Endothelial cell of umbilical vein (primary cell): Measurements from ENCODE around the gene RAB17. TPM values are rescaled to one million over a fixed set of nuclear protein-coding genes. Genes with fewer than 3 reads are reported as not detected.
A peak's percentile ranks its signal among the peaks of the same experiment; 100 is the strongest.

Experiments used
- BruUV-seq: library from RNA; stranded (reverse); fragments of 400-500 nt; replicated peaks from 2 replicates; lab custom pipeline; 2021; lab: Mats Ljungman, UMichigan
- CTCF ChIA-PET: fragments of 300-600, 350-600 bp; sonication (Branson Sonifier 250); formaldehyde crosslinking; loops from one replicate; lab custom pipeline; 2021; ENCODE audit warnings: antibody characterized with exemption, inconsistent platforms; lab: Charles Lee
- POLR2A ChIA-PET: fragments of 300-600, 350-600 bp; sonication (Branson Sonifier 250); formaldehyde crosslinking; loops from one replicate; lab custom pipeline; 2021; ENCODE audit warnings: antibody characterized with exemption, inconsistent platforms; lab: Charles Lee
- DNase-seq: peaks from one replicate; pipeline ENCODE4 v3.0.0-alpha.2; 2011; ENCODE audit warnings: low read depth, low spot score
- FAIRE-seq: peaks from 2 replicates; lab custom pipeline; 2011; peaks lifted over from hg19 to GRCh38; lab: Jason Lieb, UNC
- H2AFZ ChIP-seq: 2 replicates; pipeline ENCODE4 v1.6.0; 2012; ENCODE audit warnings: low read depth, low read length, control low read depth, inconsistent platforms
- H3K27ac ChIP-seq: 2 replicates; pipeline ENCODE4 v1.5.1; 2011; ENCODE audit warnings: low read depth, mild to moderate bottlenecking, control low read depth, low read length, moderate library complexity; ENCODE audit not compliant: insufficient read depth
- H3K27me3 ChIP-seq, 2 experiments: 2 replicates each; pipeline versions ENCODE4 v1.6.0 to v1.6.1; 2011; ENCODE audit warnings: low read length in 2 of 2, mixed read lengths in 1 of 2; ENCODE audit not compliant: control insufficient read depth in 2 of 2, insufficient read depth in 2 of 2
- H3K36me3 ChIP-seq, 2 experiments: 2 replicates in 1 of 2; 3 replicates in 1 of 2; pipeline ENCODE4 v1.5.1; 2011; ENCODE audit warnings: low read length in 2 of 2, mild to moderate bottlenecking in 1 of 2, moderate library complexity in 1 of 2; ENCODE audit not compliant: control insufficient read depth in 2 of 2, insufficient read depth in 2 of 2; ENCODE audit errors: extremely low read depth in 1 of 2
- H3K4me1 ChIP-seq: 3 replicates; pipeline ENCODE4 v1.5.1; 2011; ENCODE audit warnings: mild to moderate bottlenecking, low read length; ENCODE audit not compliant: control insufficient read depth, insufficient read depth; ENCODE audit errors: extremely low read depth
- H3K4me2 ChIP-seq: 2 replicates; pipeline ENCODE4 v1.6.1; 2011; ENCODE audit warnings: low read length, control low read depth, mixed read lengths; ENCODE audit not compliant: insufficient read depth
- H3K4me3 ChIP-seq, 3 experiments: fragments of 200-600 bp in 1 of 3; sonication (generic), shearing (Covaris generic) in 1 of 3; replicated peaks in 1 of 3; 2 replicates each; pipeline ENCODE4 v1.5.1; 2011 to 2016; ENCODE audit warnings: control low read depth in 3 of 3, low read length in 3 of 3, mild to moderate bottlenecking in 2 of 3, inconsistent platforms in 1 of 3, low read depth in 1 of 3, moderate library complexity in 1 of 3; ENCODE audit not compliant: insufficient read depth in 1 of 3
- H3K79me2 ChIP-seq: 2 replicates; pipeline ENCODE4 v1.6.0; 2012; ENCODE audit warnings: low read length, inconsistent platforms; ENCODE audit not compliant: control insufficient read depth, insufficient read depth
- H3K9ac ChIP-seq: replicated peaks from 2 replicates; pipeline ENCODE3; 2011; ENCODE audit warnings: low read length, control low read depth; ENCODE audit not compliant: insufficient read depth; ENCODE audit errors: extremely low read depth
- H3K9me1 ChIP-seq: replicated peaks from 3 replicates; pipeline ENCODE4 v1.6.0; 2011; ENCODE audit warnings: mild to moderate bottlenecking, low read length; ENCODE audit not compliant: control insufficient read depth, insufficient read depth; ENCODE audit errors: extremely low read depth
- H3K9me3 ChIP-seq: replicated peaks from 2 replicates; pipeline ENCODE4 v1.5.1; 2012; ENCODE audit warnings: low read length, inconsistent platforms; ENCODE audit not compliant: control insufficient read depth, insufficient read depth
- H4K20me1 ChIP-seq: replicated peaks from 2 replicates; pipeline ENCODE3; 2011; ENCODE audit warnings: mild to moderate bottlenecking, low read length; ENCODE audit not compliant: control insufficient read depth, insufficient read depth; ENCODE audit errors: extremely low read depth
- EZH2 ChIP-seq: IDR thresholded peaks from 2 replicates; pipeline ENCODE4 v1.6.1; 2012; ENCODE audit warnings: borderline replicate concordance, low read depth, mild to moderate bottlenecking, moderate library complexity, low read length, inconsistent platforms; ENCODE audit not compliant: severe bottlenecking
- FOS ChIP-seq: IDR thresholded peaks from 2 replicates; pipeline ENCODE4 v1.6.1; 2011; ENCODE audit warnings: mild to moderate bottlenecking, low read length, moderate library complexity, borderline replicate concordance; ENCODE audit not compliant: insufficient read depth
- GATA2 ChIP-seq: IDR thresholded peaks from 2 replicates; pipeline ENCODE4 v1.7.0; 2011; ENCODE audit warnings: low read depth, mild to moderate bottlenecking, moderate library complexity, mixed read lengths, low read length; ENCODE audit not compliant: insufficient read length, insufficient read depth
- JUN ChIP-seq: IDR thresholded peaks from 2 replicates; pipeline ENCODE4 v1.6.1; 2011; ENCODE audit warnings: borderline replicate concordance, low read depth; ENCODE audit not compliant: insufficient read length, insufficient read depth
- MYC ChIP-seq: IDR thresholded peaks from one replicate; pipeline ENCODE4 v1.6.1; 2011; ENCODE audit warnings: mild to moderate bottlenecking, low read depth, low read length
- POLR2A ChIP-seq: IDR thresholded peaks from 2 replicates; pipeline ENCODE4 v1.6.1; 2012; ENCODE audit warnings: low read depth, mild to moderate bottlenecking, control low read depth, low read length
- dilution Hi-C: fragments of 300-500 bp; cut with MboI; formaldehyde crosslinking; loops from one replicate; pipeline ENCODE4 v1.15.0; 2019; ENCODE audit warnings: low sequenced_read_pairs; ENCODE audit not compliant: extremely low pct_ligation_motif_present
- intact Hi-C: fragments of 100-400 bp; cut with micrococcal nuclease; formaldehyde crosslinking; loops from one replicate; pipeline ENCODE4 v1.10.0; 2022
- polyA plus RNA-seq, 4 experiments: library from polyadenylated mRNA; depleted of rRNA in 3 of 4; stranded (reverse) in 3 of 4; unstranded in 1 of 4; fragments of >200 nt; gene quantifications; 2 replicates each; pipeline versions ENCODE4 v1.2.1 to v1.2.3, GENCODE V29; 2011 to 2012; ENCODE audit warnings: missing spikeins in 1 of 4
- total RNA-seq: library from RNA; stranded (reverse); gene quantifications from 2 replicates; pipeline ENCODE4 v1.2.3, GENCODE V29; 2021

RAB17 gene
- total and polyA plus RNA-seq, 2 donors (not counting 3 experiments of a cell fraction or from before 2014, with no cell fraction given) = 0.41 to 0.77 TPM

DNA sequence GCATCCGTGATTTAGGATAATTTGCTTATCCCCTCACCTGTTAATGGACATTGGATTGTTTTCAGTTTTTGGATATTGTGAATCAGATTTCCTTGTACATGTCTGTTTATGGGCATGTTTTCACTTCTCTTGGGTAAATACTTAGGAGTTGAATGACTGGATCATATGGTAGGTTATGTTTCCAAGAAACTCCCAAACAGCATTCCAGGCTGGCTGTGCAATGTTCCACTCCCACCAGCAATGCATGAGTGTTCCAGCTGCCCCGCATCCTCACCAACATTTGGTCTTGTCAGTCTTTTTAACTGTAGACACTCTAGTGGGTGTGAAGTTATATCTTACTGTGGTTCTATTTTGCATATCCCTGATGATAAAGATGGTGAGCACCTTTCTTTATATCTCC is 27.9 kb upstream of the RAB17 start:
- ChIA-PET CTCF (no interaction called here), POLR2A (no interaction called here)
- Histone ChIP-seq H2AFZ (no peak overlapping the region), H4K20me1 (no peaks in the 10 kb centered on the region), H3K9me1 (no peaks in the 10 kb centered on the region), H3K4me2 (no peak overlapping the region), H3K36me3 (no peaks in the 10 kb centered on the region), H3K4me3 (no peak overlapping the region), H3K27ac (peak overlapping the region; percentile 19), H3K9ac (no peak overlapping the region), H3K79me2 (no peaks in the 10 kb centered on the region), H3K9me3 (no peaks in the 10 kb centered on the region), H3K4me1 (peaks cover 50% of the 10 kb centered on the region), H3K27me3 (no peaks in the 10 kb centered on the region)
- intact Hi-C loops (no loop called here), dilution Hi-C loops (no loop called here)
- TF ChIP-seq EZH2 (no peak), MYC (no peak), FOS (no peak), GATA2 (no peak)
- no TSS peak for BruUV-seq
- FAIRE-seq (peak; percentile 26), DNase-seq (no peak)

DNA sequence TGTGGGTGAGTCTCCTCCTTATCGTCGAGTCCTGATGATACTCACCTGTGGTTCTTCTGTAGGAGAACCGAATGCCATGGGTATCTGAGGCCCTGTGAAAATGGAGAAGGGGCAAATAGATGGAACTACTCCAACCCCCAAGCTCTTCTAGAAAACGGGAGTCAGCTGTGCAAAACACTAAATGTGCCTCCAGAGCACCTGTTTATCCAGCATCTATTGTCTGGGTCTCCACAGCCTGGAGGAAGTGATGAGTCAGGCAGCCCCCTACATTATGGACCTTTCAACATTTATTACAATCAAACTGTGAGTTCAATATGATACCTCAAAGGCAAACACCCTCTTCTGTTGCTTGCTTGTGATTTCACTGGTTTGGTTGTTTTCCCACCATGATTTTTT is 27.1 kb upstream of the RAB17 start:
- no peak overlapping the region for H2AFZ ChIP-seq
- H3K27ac ChIP-seq = peak overlapping the region; percentile 99
- peak overlapping the region; percentile 67 for H3K4me2 ChIP-seq
- H3K79me2 ChIP-seq = no peaks in the 10 kb centered on the region
- TF ChIP-seq POLR2A (no peak), FOS (peak; percentile 45), JUN (peak; percentile 50)
- H3K4me1 ChIP-seq = peaks cover 54% of the 10 kb centered on the region
- H3K27me3 ChIP-seq = no peaks in the 10 kb centered on the region
- peak; percentile 59 for DNase-seq
- dilution Hi-C loops (no loop called here), intact Hi-C loops (loop anchor here (1.0 kb wide), 1 partner anchor 10 kb away; the partner anchor contains the start of gene LRRFIP1)
- no peaks in the 10 kb centered on the region for H3K36me3 ChIP-seq
- peak; percentile 83 for FAIRE-seq
- no peaks in the 10 kb centered on the region for H4K20me1 ChIP-seq
- H3K4me3 ChIP-seq = no peak overlapping the region
- no peaks in the 10 kb centered on the region for H3K9me1 ChIP-seq
- BruUV-seq = no TSS peak
- ChIA-PET CTCF (interaction anchor here (1.1 to 3.2 kb wide), 10 partner anchors 8 to 128 kb away, joined by 3 to 17 read pairs (median 4); partner anchors contain the start of gene LRRFIP1), POLR2A (interaction anchor here (1.0 to 1.1 kb wide), 2 partner anchors 9 to 14 kb away, joined by 4 read pairs; partner anchors contain the start of gene LRRFIP1)
- no peaks in the 10 kb centered on the region for H3K9me3 ChIP-seq
- peak overlapping the region; percentile 92 for H3K9ac ChIP-seq
